Measurements from ENCODE around the gene CHRM2. TPM values are rescaled to one million over a fixed set of nuclear protein-coding genes. Genes with fewer than 3 reads are reported as not detected.

CHRM2 gene
- total RNA-seq, 1 experiment from 2014 or later: not detected

GRCh38 chr7:137003566-137003965 lies 135.1 kb downstream of the CHRM2 start:
- Histone ChIP-seq H2AFZ (ENCODE audit: low read depth, low read length, poor library complexity, severe bottlenecking) (no peak overlapping the region), H3K27me3 (ENCODE audit: insufficient read depth, low read length) (no peaks in the 10 kb centered on the region), H3K9me3 (ENCODE audit: control insufficient read depth in 1 of 2, insufficient read depth in 1 of 2, low read depth in 1 of 2, low read length in 2 of 2) (peaks cover 12 to 13% of the 10 kb centered on the region in 2 experiments; a peak in 2 of 4 replicates), H3K4me1 (ENCODE audit: control insufficient read depth in 1 of 2, insufficient read depth in 2 of 2, low read length in 2 of 2) (no peaks in the 10 kb centered on the region), H4K20me1 (ENCODE audit: insufficient read depth) (no peaks in the 10 kb centered on the region), H3K4me2 (ENCODE audit: low read length) (no peak overlapping the region), H3K27ac (ENCODE audit: low read depth, low read length) (no peak overlapping the region), H3K9me2 (ENCODE audit: insufficient read depth) (no peaks in the 10 kb centered on the region), H3K79me2 (ENCODE audit: insufficient read depth, low read length) (no peaks in the 10 kb centered on the region), H3K9ac (ENCODE audit: low read length) (no peak overlapping the region), H3K4me3 (replicated peaks in 1 of 2; ENCODE audit: low read depth in 1 of 2, low read length in 2 of 2) (no peak overlapping the region), H3K36me3 (ENCODE audit: control insufficient read depth in 1 of 2, insufficient read depth in 2 of 2, low read length in 2 of 2) (no peaks in the 10 kb centered on the region)
- intact Hi-C loops (cut with micrococcal nuclease): no loop called here
- no peak for ATAC-seq
- CTCF ChIA-PET: no interaction called here
- RAD21 ChIA-PET (ENCODE audit: low non-redundant PET in 1 of 2, low total read pairs in 2 of 2, uncharacterized antibody in 2 of 2, unreplicated experiment in 2 of 2): no interaction called here
- BruUV-seq (replicated peaks): no TSS peak
- TF ChIP-seq EGR1 (IDR thresholded peaks at IDR 0.05; ENCODE audit: low read depth): no peak
- no peak for TF ChIP-seq ZFX (IDR thresholded peaks at IDR 0.05)
- no peak for TF ChIP-seq REST (IDR thresholded peaks at IDR 0.05; ENCODE audit: low read depth)
- no peak for TF ChIP-seq YY1 (IDR thresholded peaks at IDR 0.05; ENCODE audit: extremely low read depth, insufficient replicate concordance, low read depth, low read length)
- no peak for TF ChIP-seq SP1 (IDR thresholded peaks at IDR 0.05; ENCODE audit: low read depth)
- TF ChIP-seq SIN3A (IDR thresholded peaks at IDR 0.05; ENCODE audit: low read depth): no peak
- TF ChIP-seq TCF7L2 (IDR thresholded peaks at IDR 0.05; ENCODE audit: borderline replicate concordance, extremely low read depth, insufficient read depth, insufficient read length): no peak
- POLR2A ChIA-PET: no interaction called here
- no peak for DNase-seq (ENCODE audit: low read depth, low spot score)

GRCh38 chr7:137005873-137006272 lies 137.4 kb downstream of the CHRM2 start:
- CTCF ChIA-PET: no interaction called here
- POLR2A ChIA-PET: no interaction called here

More at GRCh38 chr7:137005873-137006272, 137.4 kb downstream of the CHRM2 start:
- no peak overlapping the region for H3K9ac ChIP-seq (ENCODE audit: low read length)
- no peaks in the 10 kb centered on the region for H4K20me1 ChIP-seq (ENCODE audit: insufficient read depth)
- H3K36me3 ChIP-seq (ENCODE audit: control insufficient read depth in 1 of 2, insufficient read depth in 2 of 2, low read length in 2 of 2): no peaks in the 10 kb centered on the region
- H3K27ac ChIP-seq (ENCODE audit: low read depth, low read length): no peak overlapping the region
- no peak overlapping the region for H2AFZ ChIP-seq (ENCODE audit: low read depth, low read length, poor library complexity, severe bottlenecking)
- no peak for TF ChIP-seq SRF (IDR thresholded peaks at IDR 0.05; ENCODE audit: low read depth)
- no peak for TF ChIP-seq YY1 (IDR thresholded peaks at IDR 0.05; ENCODE audit: extremely low read depth, insufficient replicate concordance, low read depth, low read length)
- no peak for TF ChIP-seq RAD21 (IDR thresholded peaks at IDR 0.05; ENCODE audit: low read depth)
- no peak for TF ChIP-seq MAX (IDR thresholded peaks at IDR 0.05)
- TF ChIP-seq ATF3 (IDR thresholded peaks at IDR 0.05): no peak
- TF ChIP-seq POLR2A (IDR thresholded peaks at IDR 0.05; ENCODE audit: borderline replicate concordance, extremely low read depth, insufficient read depth, insufficient read length): no peak
- no peak for TF ChIP-seq TCF7L2 (IDR thresholded peaks at IDR 0.05; ENCODE audit: borderline replicate concordance, extremely low read depth, insufficient read depth, insufficient read length)
- no peak for TF ChIP-seq EGR1 (IDR thresholded peaks at IDR 0.05; ENCODE audit: low read depth)
- TF ChIP-seq CEBPB (IDR thresholded peaks at IDR 0.05; ENCODE audit: low read depth): no peak
- no peak for TF ChIP-seq ZBTB33 (IDR thresholded peaks at IDR 0.05; ENCODE audit: extremely low read depth, insufficient replicate concordance, low read length)
- TF ChIP-seq CBX3 (IDR thresholded peaks at IDR 0.05; ENCODE audit: low read depth): no peak
- peaks cover 9 to 12% of the 10 kb centered on the region in 2 experiments; a peak in 2 of 4 replicates for H3K9me3 ChIP-seq (ENCODE audit: control insufficient read depth in 1 of 2, insufficient read depth in 1 of 2, low read depth in 1 of 2, low read length in 2 of 2)
- ATAC-seq: no peak
- H3K79me2 ChIP-seq (ENCODE audit: insufficient read depth, low read length): no peaks in the 10 kb centered on the region
- H3K4me2 ChIP-seq (ENCODE audit: low read length): no peak overlapping the region
- H3K4me1 ChIP-seq (ENCODE audit: control insufficient read depth in 1 of 2, insufficient read depth in 2 of 2, low read length in 2 of 2): no peaks in the 10 kb centered on the region
- RAD21 ChIA-PET (ENCODE audit: low non-redundant PET in 1 of 2, low total read pairs in 2 of 2, uncharacterized antibody in 2 of 2, unreplicated experiment in 2 of 2): no interaction called here
- intact Hi-C loops (cut with micrococcal nuclease): no loop called here
- no peak for DNase-seq (ENCODE audit: low read depth, low spot score)
- H3K9me2 ChIP-seq (ENCODE audit: insufficient read depth): no peaks in the 10 kb centered on the region
- no peak overlapping the region for H3K4me3 ChIP-seq (replicated peaks in 1 of 2; ENCODE audit: low read depth in 1 of 2, low read length in 2 of 2)
- BruUV-seq (replicated peaks): no TSS peak
- H3K27me3 ChIP-seq (ENCODE audit: insufficient read depth, low read length): no peaks in the 10 kb centered on the region
